GM21786 (cell line): ENCODE data around the gene GADL1.

Experiments
- ATAC-seq: cut with Tn5 transposase; IDR thresholded peaks from one replicate; pipeline ENCODE4 v1.9.1; 2021; ENCODE audit not compliant: unreplicated experiment

The GADL1 gene

DNA sequence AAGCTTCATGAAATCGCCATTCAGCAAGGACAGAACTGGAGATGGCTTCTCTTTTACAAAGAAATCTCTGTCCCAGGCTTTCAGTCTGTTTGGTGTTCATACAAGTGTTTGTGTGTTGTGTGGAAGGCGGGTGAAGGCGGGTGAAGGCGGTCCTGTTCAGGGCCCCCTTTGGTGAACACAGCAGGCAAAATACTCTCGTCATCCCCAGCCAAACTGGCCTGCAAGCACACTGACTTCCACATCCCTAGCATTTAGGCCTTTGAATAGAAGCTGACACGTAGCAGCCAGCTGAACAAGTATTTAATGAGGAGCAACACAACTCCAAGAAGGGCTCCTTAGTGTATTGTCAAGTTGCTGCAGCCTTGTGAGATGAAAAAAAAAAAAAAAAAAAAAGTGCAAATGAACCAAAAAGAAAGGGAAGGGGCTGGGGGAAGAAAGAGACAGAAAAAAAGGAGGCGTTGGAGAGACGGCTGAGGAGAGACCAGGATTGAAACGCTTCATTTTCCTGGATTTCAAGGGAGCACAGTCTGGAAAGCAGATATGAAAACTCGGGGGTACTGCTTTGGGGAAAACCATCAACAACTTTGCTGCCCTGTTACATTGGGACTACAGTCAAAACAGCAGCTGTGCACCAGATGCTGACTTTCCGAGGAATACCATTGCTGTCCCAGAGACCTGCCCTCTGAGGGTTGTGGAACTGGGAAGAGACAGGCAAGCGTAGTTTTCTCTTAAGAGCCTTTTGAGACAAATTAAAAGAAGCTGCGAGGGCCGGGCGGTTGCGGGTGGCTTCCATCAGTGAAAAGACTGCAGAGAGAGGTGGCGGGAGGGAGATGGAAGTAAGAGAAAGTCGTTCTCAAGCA is 213.4 kb downstream of the GADL1 start:
- no peak for ATAC-seq

DNA sequence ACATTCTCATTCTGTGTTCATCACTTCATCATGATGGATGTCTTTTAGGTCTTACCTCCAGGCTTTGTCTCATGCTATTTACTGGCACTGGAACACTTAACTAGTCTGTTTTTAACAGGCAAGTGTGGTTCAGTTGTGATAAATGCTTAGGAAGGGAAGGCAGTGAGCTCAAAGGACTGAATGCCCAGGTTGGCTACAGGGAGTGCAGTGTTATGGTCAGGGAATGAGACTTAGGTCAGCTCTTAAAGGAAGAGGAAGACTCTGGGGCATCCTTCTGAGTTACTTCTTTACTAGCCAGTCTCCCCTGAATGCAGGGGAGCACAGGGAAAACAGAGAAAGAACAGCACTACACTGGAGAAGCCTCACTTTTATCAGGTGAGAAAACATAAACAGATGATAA is 215.4 kb downstream of the GADL1 start:
- ATAC-seq, result no peak

- ATAC-seq, result no peak
Observed at GRCh38 chr3:30677347-30677685, 217.1 kb downstream of the GADL1 start.

DNA sequence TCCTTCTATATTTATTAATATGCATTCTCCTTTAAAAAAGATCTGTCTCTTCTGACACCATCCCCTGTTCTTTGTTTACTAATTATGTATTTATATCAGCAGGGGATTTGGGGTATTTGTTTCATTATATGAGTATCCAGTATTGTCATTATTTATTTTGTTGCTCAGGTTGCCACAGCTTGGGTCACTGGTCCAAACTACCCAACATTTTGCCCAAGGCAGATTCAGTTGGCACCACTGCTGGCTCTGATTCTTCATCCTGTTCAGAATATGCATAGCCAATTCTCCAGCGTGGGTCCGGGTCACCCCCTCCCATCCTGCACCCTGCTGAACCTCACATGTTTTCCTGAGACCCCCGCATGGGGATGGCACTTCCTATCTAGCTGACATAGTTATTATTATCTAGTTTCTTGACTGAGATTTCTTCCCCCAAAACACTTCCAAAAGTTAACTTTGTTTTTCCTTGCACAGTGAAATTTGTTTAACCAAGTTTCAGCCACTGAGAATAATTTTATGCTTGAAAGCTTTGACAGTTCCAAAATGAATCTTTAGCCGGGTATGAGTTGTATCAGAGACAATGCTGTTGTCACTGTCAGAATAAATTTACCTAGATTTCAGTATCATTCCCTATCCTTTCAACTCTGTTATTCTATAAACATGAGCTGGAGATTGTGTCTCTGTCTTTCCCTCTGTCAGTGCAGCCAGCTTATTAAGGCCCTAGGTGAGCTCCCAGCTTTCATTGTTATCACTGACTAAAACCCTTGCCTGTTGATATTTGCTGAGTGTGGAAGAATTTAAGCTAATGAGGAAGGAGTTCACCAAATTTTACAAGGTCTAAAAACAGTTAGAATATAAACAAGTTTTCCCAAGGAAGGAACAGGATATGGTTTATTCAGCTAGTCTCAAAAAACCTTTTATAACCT is 217.8 kb downstream of the GADL1 start:
- no peak for ATAC-seq
